ENCODE results near the gene SGK2. TPM values are rescaled to one million over a fixed set of nuclear protein-coding genes. Genes with fewer than 3 reads are reported as not detected.

The SGK2 gene
- total and polyA plus RNA-seq, 9 of the 15 experiments (the other 6 are each of a cell fraction or from before 2014, with no cell fraction given): 0.07 to 0.31 (median 0.15) TPM; not detected in 2

- TF ChIP-seq TCFL5 (CRISPR knock-in tag; conservative IDR thresholded peaks at IDR 0.05) (no peak), DEAF1 (CRISPR knock-in tag; IDR thresholded peaks at IDR 0.05) (no peak), MXD1 (CRISPR knock-in tag; IDR thresholded peaks at IDR 0.05; ENCODE audit: borderline replicate concordance, poor library complexity, severe bottlenecking) (no peak)
Observed at GRCh38 chr20:43603124-43603523, 44.3 kb downstream of the SGK2 start (continued).

GRCh38 chr20:43605715-43606114, 46.9 kb downstream of the SGK2 start:
- Histone ChIP-seq H3K27me3 (ENCODE audit: control insufficient read depth in 2 of 2, insufficient read depth in 2 of 2, low read length in 2 of 2) (no peaks in the 10 kb centered on the region), H3K79me2 (ENCODE audit: control insufficient read depth, insufficient read depth, low read length) (no peaks in the 10 kb centered on the region), H3K4me3 (no peak overlapping the region), H3K4me2 (ENCODE audit: insufficient read depth, low read length) (no peak overlapping the region), H3K4me1 (replicated peaks in 1 of 2; ENCODE audit: control insufficient read depth in 2 of 2, insufficient read depth in 2 of 2, low read length in 2 of 2) (no peaks in the 10 kb centered on the region), H4K20me1 (replicated peaks; ENCODE audit: control insufficient read depth, insufficient read depth, low read length) (no peaks in the 10 kb centered on the region), H3K9me1 (ENCODE audit: control insufficient read depth, insufficient read depth, low read length) (no peaks in the 10 kb centered on the region), H3K9me3 (replicated peaks; ENCODE audit: control insufficient read depth, insufficient read depth, low read depth, low read length) (no peaks in the 10 kb centered on the region), H3K36me3 (ENCODE audit: control insufficient read depth, insufficient read depth, low read length) (peaks cover 10% of the 10 kb centered on the region; the same call in 1 of the 3 replicates), H3K9ac (ENCODE audit: insufficient read depth in 1 of 2, low read depth in 2 of 2, low read length in 2 of 2) (no peak overlapping the region), H3K27ac (ENCODE audit: extremely low read depth, low read depth, low read length) (no peak overlapping the region), H2AFZ (ENCODE audit: low read depth, low read length) (no peak overlapping the region)
- no peak for ATAC-seq
- POLR2A ChIA-PET: no interaction called here
- in situ Hi-C loops (cut with MboI): no loop called here
- BruUV-seq (replicated peaks): no TSS peak
- no peak for DNase-seq (ENCODE audit: extremely low read depth in 1 of 4, low spot score in 3 of 4)
- CTCF ChIA-PET (ENCODE audit: low intra/inter-chr PET ratio): no interaction called here
- FAIRE-seq: no peak
- 90% methylated on average over 9 of the region's 9 CpGs for WGBS (ENCODE audit: insufficient coverage, low coverage, missing lambda C conversion rate)
- intact Hi-C loops (cut with micrococcal nuclease): no loop called here
- TF ChIP-seq GTF2E2 (tag; IDR thresholded peaks at IDR 0.05) (no peak), GABPB2 (CRISPR knock-in tag; conservative IDR thresholded peaks at IDR 0.05) (no peak), TRIM25 (IDR thresholded peaks at IDR 0.05; ENCODE audit: borderline replicate concordance) (no peak), FOXO4 (CRISPR knock-in tag; IDR thresholded peaks at IDR 0.05) (no peak), HDAC1 (IDR thresholded peaks at IDR 0.05) (no peak)

All from K562 (cell line).